HG02840 (cell line): Measurements from ENCODE around the gene C2orf72.
"Not testable (repeated sequence)": the region's sequence is repeated elsewhere in the genome, so short reads cannot be mapped to it uniquely, and the experiment has no call there.

ENCODE experiments used
- ATAC-seq: cut with Tn5 transposase; IDR thresholded peaks from one replicate; pipeline ENCODE4 v1.9.1; 2021; ENCODE audit warnings: mild to moderate bottlenecking, moderate library complexity, moderate number of reproducible peaks; ENCODE audit not compliant: unreplicated experiment, low FRiP score

The C2orf72 gene

DNA sequence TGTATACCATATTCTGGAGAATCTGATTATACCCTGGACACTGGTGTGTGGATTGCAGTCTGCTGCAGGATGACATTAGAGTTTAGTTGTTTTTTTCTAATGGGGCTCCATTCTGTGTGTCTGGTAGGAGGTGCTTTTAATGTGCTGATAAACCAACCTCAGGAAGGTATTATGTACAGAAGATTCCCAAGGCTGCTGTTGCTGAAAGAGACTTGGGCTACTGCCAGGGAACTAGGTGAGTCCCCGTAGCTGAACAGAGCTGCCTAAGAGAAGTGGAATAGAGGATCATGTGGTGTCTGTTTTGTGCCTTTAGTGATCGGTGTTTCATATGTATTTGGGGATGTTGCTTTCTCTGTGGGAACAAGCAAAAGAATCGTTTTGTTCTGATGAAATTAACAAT lies 24.9 kb upstream of the C2orf72 start:
- no peak for ATAC-seq

DNA sequence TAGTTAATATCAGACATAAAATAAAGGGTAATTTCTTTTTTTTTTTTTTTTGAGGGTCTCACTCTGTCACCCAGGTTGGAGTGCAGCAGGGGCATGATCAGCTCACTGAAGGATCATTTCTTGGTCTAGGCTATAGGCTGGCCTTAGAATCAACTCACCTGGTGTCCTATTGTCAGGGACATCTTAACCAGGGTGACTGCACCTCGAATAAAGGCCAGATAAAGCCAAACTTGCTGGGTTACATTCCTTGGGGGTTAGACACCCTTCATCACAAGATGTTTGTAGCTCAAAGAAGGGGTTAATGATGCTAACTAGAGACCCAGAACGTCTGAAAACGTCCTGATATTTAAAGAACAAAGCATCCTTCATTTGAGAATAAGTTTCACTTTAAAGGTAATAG lies 23.5 kb upstream of the C2orf72 start:
- ATAC-seq: no peak

DNA sequence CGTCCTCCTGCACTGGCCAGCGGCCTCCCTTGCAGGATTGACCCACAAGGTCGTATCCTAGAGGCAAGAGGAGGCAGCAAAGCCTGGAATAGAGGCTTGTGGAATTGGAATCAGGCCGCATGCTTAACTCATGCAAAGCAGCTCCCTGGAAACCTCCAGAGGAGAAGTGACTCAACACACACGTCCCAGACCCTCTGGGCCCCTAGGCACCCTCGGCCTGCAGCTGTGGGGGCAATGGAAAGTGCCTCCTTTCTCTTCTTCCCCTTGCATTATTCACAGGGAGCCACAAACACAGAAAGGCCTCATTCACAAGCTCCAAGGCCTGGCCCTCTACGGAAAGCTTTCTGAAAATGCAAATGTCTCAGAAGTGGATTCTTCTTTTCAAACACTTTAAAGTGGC lies 21.8 kb upstream of the C2orf72 start:
- ATAC-seq: no peak

DNA sequence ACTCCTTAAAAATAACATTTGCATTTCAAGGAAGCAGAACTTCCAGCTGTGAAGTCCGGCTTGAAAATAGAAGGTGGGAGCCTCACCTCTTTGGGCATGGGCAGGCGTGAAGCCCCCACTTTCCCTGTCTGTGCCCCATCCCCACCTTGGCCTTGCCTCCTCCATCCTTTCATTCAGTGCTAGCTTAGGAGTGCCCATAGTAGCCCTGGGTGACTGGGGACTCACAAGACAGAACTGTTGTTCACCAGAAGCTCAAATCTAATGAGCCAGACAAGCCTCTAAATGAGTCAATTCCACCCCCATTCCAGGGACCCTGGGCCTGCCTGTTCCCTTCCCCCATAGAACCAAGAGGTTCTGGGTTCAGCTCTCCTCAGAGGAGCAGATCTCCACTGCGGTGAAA lies 21.4 kb upstream of the C2orf72 start:
- no peak for ATAC-seq

DNA sequence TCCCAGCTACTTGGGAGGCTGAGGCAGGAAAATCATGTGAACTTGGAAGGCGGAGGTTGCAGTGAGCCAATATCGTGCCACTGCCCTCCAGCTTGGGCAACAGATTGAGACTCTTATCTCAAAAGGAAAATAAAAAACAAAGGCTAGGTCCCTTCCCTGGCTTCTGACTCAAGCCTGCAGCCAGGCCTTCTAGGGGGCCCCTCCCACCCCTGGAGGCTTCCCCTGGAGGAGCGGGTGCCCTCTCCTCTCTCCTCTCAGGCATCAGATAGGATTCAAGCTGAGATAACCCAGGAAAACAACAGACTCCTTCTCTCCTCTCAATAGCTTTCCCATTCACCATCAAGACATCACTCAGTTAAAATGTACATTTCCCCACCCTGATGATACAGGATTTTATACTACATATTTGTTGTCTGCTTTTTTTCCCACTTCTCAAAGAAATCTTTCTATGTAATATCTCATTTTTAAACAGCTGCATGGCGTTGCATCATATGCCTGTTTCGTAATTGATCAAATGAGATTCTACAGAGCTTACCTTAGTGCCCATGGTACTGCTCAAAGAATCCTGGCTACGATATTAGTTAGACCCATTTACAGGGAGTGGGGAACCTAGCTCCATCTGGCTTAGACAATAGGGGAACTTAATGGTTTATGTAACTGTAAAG lies 20.6 kb upstream of the C2orf72 start:
- no peak for ATAC-seq

DNA sequence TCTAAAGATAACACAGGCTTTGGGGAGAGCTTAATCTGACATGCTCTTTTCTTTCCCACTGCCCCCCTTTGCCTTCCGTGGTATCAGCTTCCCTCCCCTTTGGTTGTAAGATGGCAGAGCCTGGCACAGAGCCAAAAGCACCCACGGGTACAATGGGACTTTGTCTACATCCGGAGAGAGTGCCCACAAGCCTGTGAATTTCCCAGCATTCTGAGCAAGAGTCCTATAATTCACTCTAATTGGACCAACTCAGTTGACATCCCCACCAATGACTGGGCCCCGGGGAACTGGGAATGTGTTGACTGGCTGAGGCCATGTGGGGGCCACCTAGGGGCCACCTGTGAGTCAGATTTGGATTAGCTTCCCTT lies 20.1 kb upstream of the C2orf72 start:
- no peak for ATAC-seq

DNA sequence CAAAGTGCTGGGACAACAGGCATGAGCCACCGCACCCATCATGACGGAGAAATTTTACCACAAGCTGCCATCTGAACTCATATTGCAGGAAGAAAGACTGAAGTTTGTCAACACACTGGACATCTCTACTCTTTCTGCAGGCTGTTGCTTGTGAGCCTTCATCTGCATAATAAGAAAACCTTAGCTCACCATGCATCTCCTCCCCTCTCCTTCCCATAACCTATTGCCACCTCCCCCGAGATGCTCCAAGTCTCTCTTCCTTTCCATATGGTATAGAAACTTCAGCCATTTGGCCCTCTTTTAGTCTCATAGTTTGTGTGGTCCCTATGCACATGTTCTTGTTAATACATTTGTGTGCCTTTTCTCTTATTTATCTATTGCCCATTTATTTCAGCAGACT lies 19.1 kb upstream of the C2orf72 start:
- no peak for ATAC-seq

DNA sequence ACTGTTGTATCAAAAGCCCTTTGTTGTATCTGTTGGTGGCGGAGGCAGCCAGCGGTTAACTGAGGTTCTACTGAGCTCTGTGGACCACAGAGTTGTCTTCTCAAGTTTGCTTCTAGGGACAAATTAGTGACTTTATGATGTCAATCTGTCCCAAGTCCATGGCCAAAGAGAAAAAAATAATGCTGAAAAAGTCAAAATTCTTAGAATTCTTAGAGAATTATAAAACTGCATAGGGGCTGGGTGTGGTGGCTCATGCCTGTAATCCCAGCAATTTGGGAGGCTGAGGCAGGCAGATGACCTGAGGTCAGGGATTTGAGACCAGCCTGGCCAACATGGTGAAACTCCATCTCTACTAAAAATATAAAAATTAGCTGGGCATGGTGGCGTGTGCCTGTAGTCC lies 12.3 kb upstream of the C2orf72 start:
- not testable (repeated sequence) for ATAC-seq

DNA sequence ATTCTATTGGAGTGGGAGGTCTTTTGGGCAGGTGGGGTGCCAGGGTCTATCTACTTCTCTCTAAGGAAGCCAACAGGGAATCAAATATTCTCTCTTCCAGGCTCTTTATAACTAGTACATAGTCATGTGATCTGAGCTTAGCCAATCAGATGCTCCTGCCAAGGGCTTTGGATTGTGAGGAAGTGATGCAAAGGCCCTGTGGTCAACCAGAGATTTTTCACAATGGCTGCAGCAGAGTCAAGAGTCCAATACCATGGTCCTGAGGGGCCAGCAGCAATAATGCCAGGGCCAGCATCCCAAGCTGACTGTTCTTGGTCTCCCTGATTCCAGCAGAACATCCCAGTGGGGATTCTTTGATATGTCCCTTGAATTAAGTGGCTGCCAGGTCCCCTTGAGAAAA lies 8.4 kb upstream of the C2orf72 start:
- ATAC-seq: no peak

DNA sequence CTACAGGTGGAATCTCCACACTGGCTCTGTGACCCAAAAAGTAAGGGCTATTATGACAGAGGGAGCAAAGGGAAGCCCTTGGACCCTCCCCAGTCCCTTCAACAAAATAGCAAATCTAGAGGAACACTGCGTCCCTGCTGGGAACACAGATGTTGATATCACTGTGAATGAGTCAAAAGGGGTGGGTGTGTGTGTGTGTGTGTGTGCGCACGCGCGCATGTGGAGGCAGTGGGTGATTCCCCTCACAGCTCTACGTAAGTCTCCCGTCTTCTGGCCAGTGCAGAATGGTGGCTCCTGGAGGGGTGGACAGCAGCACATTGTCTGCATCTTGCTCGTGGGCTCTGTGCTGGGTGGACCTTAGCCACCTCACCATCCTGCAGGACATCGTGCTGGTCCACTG lies 7.8 kb upstream of the C2orf72 start:
- no peak for ATAC-seq

DNA sequence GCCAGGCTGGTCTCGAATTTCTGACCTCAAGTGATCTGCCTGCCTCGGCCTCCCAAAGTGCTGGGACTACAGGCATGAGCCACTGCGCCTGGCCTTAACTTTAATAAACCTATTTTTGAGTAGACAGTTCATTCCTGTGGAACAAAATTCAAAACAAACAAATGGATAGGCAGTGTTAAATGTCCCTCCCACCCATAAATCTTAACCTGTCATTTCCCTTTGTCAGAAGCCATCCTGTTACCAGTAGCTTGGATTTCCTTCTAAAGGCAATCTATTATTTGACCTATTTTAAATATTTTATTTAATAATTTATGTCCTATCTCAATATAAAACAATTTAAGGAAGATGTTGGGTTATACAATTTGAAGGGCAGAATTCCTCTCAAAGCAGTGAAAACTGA lies 6.6 kb upstream of the C2orf72 start:
- no peak for ATAC-seq

DNA sequence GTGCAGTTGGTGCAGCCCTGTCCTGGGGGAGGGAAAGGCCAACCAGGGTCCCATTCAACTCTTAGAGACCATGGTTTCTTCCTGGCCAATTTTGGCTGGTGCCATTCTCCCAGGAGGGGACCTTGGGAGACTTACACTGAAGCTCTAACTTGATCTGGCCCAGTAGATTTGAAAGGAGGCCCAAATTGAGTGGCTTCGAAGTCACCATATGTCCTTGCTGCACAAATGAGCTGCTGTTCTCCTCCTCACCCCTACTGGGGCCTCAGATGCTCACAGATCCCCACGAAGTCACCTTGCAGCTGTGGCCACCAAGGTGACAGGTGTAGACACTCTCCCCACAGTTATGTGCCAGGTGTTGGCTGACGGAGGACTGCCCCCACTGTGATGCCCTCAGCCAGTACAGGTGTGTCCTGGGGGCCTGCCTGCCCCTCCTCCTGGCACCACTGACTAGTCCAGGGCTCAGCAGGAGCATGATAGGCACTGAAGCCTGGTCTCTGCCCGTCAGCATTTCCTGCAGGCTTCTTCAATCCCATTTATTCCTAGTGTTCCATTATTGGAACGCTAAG lies 4.7 kb upstream of the C2orf72 start:
- no peak for ATAC-seq

DNA sequence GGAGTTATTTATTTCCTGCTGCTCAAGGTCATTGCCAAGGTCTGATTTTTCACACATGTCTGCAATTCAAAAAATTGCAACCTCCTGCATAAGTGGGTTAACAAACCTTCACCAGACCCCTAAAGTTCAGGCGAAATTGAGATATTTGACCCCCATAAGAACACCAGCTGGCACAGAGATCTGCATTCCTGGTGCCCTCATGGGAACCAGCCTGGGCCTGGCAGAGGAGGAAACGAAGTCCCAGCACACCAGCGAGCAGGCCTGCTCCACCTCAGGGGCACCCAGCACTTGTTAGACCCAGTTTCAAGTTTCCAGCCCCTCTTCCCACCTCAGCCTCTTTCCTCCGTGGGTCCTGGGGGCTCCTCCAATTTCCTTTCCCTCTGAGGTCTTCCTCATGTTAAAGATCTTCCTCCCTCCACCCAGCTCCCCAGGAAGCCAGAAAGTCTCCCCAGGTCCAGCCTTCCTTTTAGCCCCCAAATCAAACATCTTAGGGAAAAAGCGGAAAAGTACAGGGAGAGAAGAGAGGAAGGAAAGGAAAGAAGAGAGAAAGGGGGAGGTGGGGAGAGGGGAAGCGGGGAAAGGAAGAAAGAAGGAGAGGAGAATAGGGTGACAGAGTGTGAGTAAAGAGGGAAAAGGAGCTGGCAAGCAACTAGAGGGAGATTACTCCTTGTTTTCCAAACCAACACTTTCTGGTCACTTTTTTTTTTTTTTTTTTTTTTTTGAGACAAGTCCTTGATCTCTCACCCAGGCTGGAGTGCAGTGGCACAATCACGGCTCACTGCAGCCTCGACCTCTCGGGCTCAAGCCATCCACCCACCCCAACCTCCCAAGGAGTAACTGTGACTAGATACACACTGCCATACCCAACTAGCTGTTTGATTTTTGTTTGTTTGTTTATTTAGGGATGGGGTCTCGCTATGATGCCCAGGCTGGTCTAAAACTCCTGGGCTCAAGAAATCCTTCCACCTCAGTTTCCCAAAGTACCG lies 3.9 kb upstream of the C2orf72 start:
- no peak for ATAC-seq

DNA sequence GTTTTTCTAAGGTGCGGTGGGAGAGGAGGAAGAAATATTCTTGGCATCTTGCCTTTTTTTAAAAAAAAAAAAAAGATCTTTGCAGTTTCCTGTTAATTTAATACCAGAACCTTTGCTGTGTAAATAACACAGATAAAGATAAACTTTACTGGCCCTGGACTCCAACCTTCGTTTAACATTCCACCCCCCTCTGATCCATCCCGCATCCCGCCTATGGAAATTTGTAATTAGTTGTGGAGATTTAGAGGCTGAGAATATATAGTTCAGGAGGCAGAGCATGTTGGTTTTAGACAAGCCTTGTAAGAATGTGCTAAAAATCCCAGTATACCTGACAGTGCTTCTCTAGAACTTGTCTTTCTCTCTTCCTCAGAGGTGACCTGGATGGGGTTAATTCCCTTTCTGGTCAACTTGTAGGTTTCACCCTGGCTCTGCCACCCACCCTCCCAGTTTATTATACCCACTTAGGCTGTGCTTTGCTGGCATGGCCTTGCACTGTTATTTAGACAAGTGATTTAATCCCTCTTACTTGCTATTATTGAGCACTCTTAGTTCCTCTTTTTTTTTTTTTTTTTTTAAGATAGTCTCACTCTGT lies 2.9 kb upstream of the C2orf72 start:
- no peak for ATAC-seq

DNA sequence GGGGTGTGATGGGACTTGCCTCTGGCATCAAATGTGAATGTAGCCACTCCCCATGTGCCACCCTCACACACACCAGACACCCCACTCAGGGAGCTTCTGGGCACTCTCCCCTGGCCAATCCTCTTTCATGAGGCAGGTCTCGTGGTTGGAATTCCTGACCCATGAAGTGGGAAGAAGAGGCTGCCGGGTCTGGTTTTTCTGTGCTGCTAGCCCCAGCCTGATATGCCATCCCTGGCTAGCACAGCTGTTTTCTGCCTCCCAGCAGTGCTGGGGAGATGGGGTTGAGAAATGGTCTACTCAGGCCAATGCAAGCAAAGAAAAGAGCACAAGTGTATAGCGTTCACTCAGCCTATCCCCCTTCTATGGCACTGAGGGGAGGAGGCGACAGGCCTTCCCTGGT lies 1.2 kb upstream of the C2orf72 start:
- no peak for ATAC-seq

DNA sequence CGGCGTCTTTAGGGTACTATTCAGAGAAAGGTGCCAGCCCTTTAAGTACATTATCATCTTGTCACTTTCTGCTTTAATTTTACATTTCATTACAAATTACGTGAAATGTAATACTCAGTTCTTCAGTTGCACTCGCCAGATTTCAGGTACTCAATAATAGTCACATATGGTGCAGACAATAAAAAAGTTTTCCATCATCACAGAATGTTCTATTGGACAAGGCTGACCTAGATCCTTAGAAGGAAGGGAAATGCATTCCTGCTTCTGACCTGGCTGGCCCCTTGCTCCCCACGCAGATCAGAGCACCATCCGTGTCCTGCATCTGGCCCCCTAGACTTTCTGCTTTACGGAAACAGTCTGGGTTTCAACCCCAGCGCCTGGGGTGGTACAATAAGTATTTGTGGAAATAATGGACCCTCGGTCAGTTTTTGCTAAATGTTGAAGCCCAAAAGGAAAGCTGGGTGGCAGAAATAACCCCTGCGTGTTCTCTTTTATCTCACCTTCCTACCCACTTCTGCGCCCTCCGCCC lies 681 bp upstream of the C2orf72 start:
- ATAC-seq: no peak

DNA sequence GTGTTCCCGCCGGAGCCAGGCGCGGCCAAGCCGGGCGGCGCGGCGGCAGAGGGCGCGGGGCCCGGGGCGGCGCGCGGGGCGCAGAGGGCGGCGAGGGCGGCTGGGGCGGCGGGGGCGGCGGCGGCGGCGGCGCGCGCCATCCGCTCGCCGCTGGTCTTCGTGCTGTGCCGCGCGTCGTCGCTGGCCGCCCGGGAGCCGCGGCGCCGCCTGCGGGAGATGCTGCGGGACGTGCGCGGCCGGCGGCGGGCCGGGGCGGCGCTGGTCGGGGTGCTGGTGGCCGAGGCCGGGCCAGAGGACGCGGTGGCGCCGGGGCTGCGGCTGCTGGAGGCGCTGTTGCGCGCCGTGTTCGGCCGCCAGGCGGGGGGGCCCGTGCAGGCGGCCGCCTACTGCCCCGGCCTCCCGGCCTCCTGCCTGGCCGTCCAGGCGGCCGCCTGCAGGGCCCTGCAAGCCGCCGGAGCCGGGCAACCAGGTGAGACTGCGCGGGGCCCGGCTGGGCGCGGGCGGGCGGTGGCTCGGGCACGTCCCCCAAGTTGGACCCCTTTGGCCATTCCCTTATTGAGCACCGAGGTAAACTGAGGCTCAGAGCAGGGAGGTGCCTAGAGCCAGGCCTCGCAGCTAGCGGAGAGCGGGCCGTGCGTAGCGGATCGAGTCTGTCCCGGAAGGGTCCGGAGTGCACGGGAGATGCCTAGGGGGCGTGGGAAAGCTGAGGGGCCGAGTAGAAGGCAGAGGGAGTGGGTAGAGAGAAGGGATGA lies 584 bp downstream of the C2orf72 start:
- ATAC-seq: no peak

DNA sequence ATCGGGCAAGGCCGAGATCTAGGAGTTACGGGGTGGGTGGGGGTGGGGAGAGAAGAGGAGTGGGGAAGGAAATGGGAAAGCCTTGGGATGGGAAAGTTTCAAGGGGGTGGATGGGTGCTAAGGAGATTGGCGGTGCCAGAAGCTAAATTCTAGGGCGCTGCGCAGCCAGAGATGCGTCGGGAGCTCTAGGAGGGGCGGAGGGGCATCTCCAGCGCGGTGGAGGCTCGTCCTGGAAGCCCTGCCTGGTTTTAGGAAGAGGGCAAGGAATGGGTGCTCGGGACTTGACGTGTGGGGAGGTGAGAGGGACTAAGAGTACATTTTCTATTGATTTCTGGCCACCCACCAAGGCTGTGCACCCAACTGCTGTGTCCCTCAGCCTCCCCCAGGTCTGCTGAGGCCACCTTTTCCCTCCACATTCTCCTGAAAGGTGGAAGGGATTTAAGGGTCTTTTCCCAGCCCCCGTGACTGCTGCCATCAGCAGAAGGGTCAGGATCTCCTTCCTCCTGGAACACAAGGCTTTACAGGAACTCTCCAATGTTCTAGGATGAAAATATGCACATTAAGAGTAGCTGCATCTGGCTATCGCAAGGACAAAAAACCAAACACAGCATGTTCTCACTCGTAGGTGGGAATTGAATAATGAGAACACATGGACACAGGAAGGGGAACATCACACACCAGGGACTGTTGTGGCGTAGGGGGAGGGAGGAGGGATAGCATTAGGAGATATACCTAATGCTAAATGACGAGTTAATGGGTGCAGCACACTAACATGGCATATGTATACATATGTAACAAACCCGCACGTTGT lies 1.4 kb downstream of the C2orf72 start:
- ATAC-seq: no peak

DNA sequence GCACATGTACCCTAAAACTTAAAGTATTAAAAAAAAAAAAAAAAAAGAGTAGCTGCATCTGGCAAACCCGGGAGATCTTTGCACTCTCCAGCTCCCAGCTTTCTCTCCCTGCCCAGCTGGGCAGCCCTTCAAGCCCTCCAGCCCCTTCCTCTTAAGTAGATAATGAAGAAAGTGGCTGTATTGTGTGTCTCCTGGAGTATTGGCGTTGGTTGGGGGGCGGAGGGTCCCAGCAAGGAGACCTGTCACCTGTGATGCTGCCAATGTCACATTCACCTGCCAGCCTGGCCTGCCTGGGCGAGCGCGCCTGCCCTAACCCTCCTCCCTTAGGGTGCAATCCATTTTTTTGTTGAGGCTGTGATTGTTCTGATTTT lies 2.0 kb downstream of the C2orf72 start:
- no peak for ATAC-seq
